Chondrocyte (in vitro differentiated cells): ENCODE results near the gene IER2. TPM values are rescaled to one million over a fixed set of nuclear protein-coding genes. Genes with fewer than 3 reads are reported as not detected.
A peak's percentile ranks its signal among the peaks of the same experiment; 100 is the strongest.

Source experiments
- DNase-seq: peaks from one replicate; pipeline ENCODE4 v3.0.0; 2021; ENCODE audit warnings: mixed read lengths, low spot score
- H3K27ac Mint-ChIP-seq: one replicate; pipeline ENCODE4 v1.8.0; 2021; ENCODE audit warnings: mild to moderate bottlenecking, moderate library complexity, mixed read lengths; ENCODE audit not compliant: unreplicated experiment
- H3K27me3 Mint-ChIP-seq: 2 replicates; pipeline ENCODE4 v1.8.0; 2021; ENCODE audit warnings: low read depth, mixed read lengths
- H3K36me3 Mint-ChIP-seq: 2 replicates; pipeline ENCODE4 v1.8.0; 2021; ENCODE audit warnings: low read depth, mixed read lengths
- H3K4me1 Mint-ChIP-seq: 2 replicates; pipeline ENCODE4 v1.8.0; 2021; ENCODE audit warnings: low read depth, mild to moderate bottlenecking, mixed read lengths
- H3K4me3 Mint-ChIP-seq: one replicate; pipeline ENCODE4 v1.8.0; 2021; ENCODE audit warnings: mild to moderate bottlenecking, moderate library complexity, mixed read lengths; ENCODE audit not compliant: unreplicated experiment
- H3K9me3 Mint-ChIP-seq: 2 replicates; pipeline ENCODE4 v1.8.0; 2021; ENCODE audit warnings: low read depth, mixed read lengths
- CTCF ChIP-seq: fragments of 200-600 bp; sonication (generic); IDR thresholded peaks from 2 replicates; pipeline ENCODE4 v1.5.0; 2021; ENCODE audit warnings: antibody characterized with exemption, mild to moderate bottlenecking, moderate library complexity
- total RNA-seq: library from RNA; stranded (reverse); gene quantifications from 3 replicates; pipeline ENCODE4 v1.2.1, GENCODE V29; 2021

The IER2 gene
- total RNA-seq, 1 donor from 2014 or later, result 58.5 TPM

- peak; percentile 65 for TF ChIP-seq CTCF
- Mint-ChIP-seq H3K27ac (peak overlapping the region; percentile 99), H3K9me3 (no peaks in the 10 kb centered on the region), H3K36me3 (peaks cover 6% of the 10 kb centered on the region), H3K4me1 (peaks cover 26% of the 10 kb centered on the region), H3K4me3 (peak overlapping the region; percentile 99), H3K27me3 (no peaks in the 10 kb centered on the region)
- DNase-seq, result no peak
Observed at GRCh38 chr19:13153569-13154240, 3.5 kb downstream of the IER2 start.

GRCh38 chr19:13154241-13154778, 4.1 kb downstream of the IER2 start:
- peak overlapping the region; percentile 99 for H3K4me3 Mint-ChIP-seq
- no peak for TF ChIP-seq CTCF
- no peaks in the 10 kb centered on the region for H3K27me3 Mint-ChIP-seq

GRCh38 chr19:13154911-13155471, 4.8 kb downstream of the IER2 start:
- H3K27me3 Mint-ChIP-seq, result no peaks in the 10 kb centered on the region
- H3K36me3 Mint-ChIP-seq, result peaks cover 6% of the 10 kb centered on the region
- TF ChIP-seq CTCF, result peak; percentile 52
- peaks cover 16% of the 10 kb centered on the region for H3K4me1 Mint-ChIP-seq
- H3K9me3 Mint-ChIP-seq, result no peaks in the 10 kb centered on the region
- DNase-seq, result no peak
- peak overlapping the region; percentile 93 for H3K27ac Mint-ChIP-seq
- peak overlapping the region; percentile 99 for H3K4me3 Mint-ChIP-seq

More at GRCh38 chr19:13154241-13154778, 4.1 kb downstream of the IER2 start:
- Mint-ChIP-seq H3K36me3 (peaks cover 6% of the 10 kb centered on the region), H3K4me1 (peaks cover 20% of the 10 kb centered on the region), H3K9me3 (no peaks in the 10 kb centered on the region), H3K27ac (peak overlapping the region; percentile 93)
- no peak for DNase-seq

GRCh38 chr19:13155472-13156359, 5.5 kb downstream of the IER2 start:
- no peak for TF ChIP-seq CTCF
- peaks cover 16% of the 10 kb centered on the region for H3K4me1 Mint-ChIP-seq

GRCh38 chr19:13159713-13160112, 9.5 kb downstream of the IER2 start:
- Mint-ChIP-seq H3K4me1 (peaks cover 36% of the 10 kb centered on the region), H3K9me3 (no peaks in the 10 kb centered on the region), H3K4me3 (no peak overlapping the region), H3K27me3 (no peaks in the 10 kb centered on the region), H3K36me3 (no peaks in the 10 kb centered on the region), H3K27ac (no peak overlapping the region)
- TF ChIP-seq CTCF, result no peak
- no peak for DNase-seq

More at GRCh38 chr19:13155472-13156359, 5.5 kb downstream of the IER2 start:
- H3K36me3 Mint-ChIP-seq, result peaks cover 6% of the 10 kb centered on the region
- no peaks in the 10 kb centered on the region for H3K27me3 Mint-ChIP-seq
- H3K4me3 Mint-ChIP-seq, result peak overlapping the region; percentile 99
- no peaks in the 10 kb centered on the region for H3K9me3 Mint-ChIP-seq
- peak overlapping the region; percentile 93 for H3K27ac Mint-ChIP-seq
- no peak for DNase-seq
